ENCODE results near the gene CAVIN4. TPM values are rescaled to one million over a fixed set of nuclear protein-coding genes. Genes with fewer than 3 reads are reported as not detected.

CAVIN4 gene
- total and polyA plus RNA-seq, 9 donors: 0.13 to 0.46 (median 0.24) TPM; not detected in 1

- WGBS, 3 donors: 96 to 98% (median 97%) methylated on average over 1 of the region's 1 CpG
- Histone ChIP-seq H3K36me3 (no peaks in the 10 kb centered on the region), H3K4me1 (ENCODE audit: insufficient read depth) (no peaks in the 10 kb centered on the region), H3K4me3 (no peak overlapping the region), H3K9me3 (no peaks in the 10 kb centered on the region), H3K27ac (no peak overlapping the region), H3K27me3 (no peaks in the 10 kb centered on the region)
- intact Hi-C loops (cut with DNase I): no loop called here
- TF ChIP-seq CTCF (IDR thresholded peaks at IDR 0.05) (no peak), EP300 (IDR thresholded peaks at IDR 0.05) (no peak), POLR2A (IDR thresholded peaks at IDR 0.05) (no peak)
- no peak for DNase-seq
Observed at GRCh38 chr9:100578610-100579009, 731 bp downstream of the CAVIN4 start.

- TF ChIP-seq EP300 (IDR thresholded peaks at IDR 0.05): no peak
- WGBS, 3 donors: 43 to 54% (median 45%) methylated on average over 2 of the region's 2 CpGs
- Histone ChIP-seq H3K9me3 (no peaks in the 10 kb centered on the region), H3K36me3 (no peaks in the 10 kb centered on the region), H3K4me3 (no peak overlapping the region), H3K4me1 (ENCODE audit: insufficient read depth) (no peaks in the 10 kb centered on the region), H3K27me3 (no peaks in the 10 kb centered on the region), H3K27ac (no peak overlapping the region)
- no peak for DNase-seq
- intact Hi-C loops (cut with DNase I): no loop called here
Observed at GRCh38 chr9:100579665-100580064, 1.8 kb downstream of the CAVIN4 start.

- intact Hi-C loops (cut with DNase I): no loop called here
- no peak for TF ChIP-seq EP300 (IDR thresholded peaks at IDR 0.05)
- no peak for TF ChIP-seq POLR2A (IDR thresholded peaks at IDR 0.05)
- TF ChIP-seq CTCF (IDR thresholded peaks at IDR 0.05): no peak
Observed at GRCh38 chr9:100580257-100580656, 2.4 kb downstream of the CAVIN4 start.

GRCh38 chr9:100581081-100581480 lies 3.2 kb downstream of the CAVIN4 start:
- no peaks in the 10 kb centered on the region for H3K9me3 ChIP-seq
- intact Hi-C loops (cut with DNase I): no loop called here
- no peaks in the 10 kb centered on the region for H3K4me1 ChIP-seq (ENCODE audit: insufficient read depth)
- no peak overlapping the region for H3K4me3 ChIP-seq
- no peaks in the 10 kb centered on the region for H3K27me3 ChIP-seq
- DNase-seq: no peak
- no peaks in the 10 kb centered on the region for H3K36me3 ChIP-seq
- no peak overlapping the region for H3K27ac ChIP-seq
- 92 to 94% (median 93%) methylated on average over 7 of the region's 7 CpGs for whole genome bisulfite sequencing, 3 donors
- no peak for TF ChIP-seq CTCF (IDR thresholded peaks at IDR 0.05)
- no peak for TF ChIP-seq EP300 (IDR thresholded peaks at IDR 0.05)
- TF ChIP-seq POLR2A (IDR thresholded peaks at IDR 0.05): no peak

More at GRCh38 chr9:100580257-100580656, 2.4 kb downstream of the CAVIN4 start:
- DNase-seq: no peak
- no peak overlapping the region for H3K4me3 ChIP-seq
- H3K4me1 ChIP-seq (ENCODE audit: insufficient read depth): no peaks in the 10 kb centered on the region
- no peaks in the 10 kb centered on the region for H3K36me3 ChIP-seq
- no peaks in the 10 kb centered on the region for H3K27me3 ChIP-seq
- 71 to 76% (median 74%) methylated on average over 3 of the region's 3 CpGs for WGBS, 3 donors
- H3K27ac ChIP-seq: no peak overlapping the region
- H3K9me3 ChIP-seq: no peaks in the 10 kb centered on the region

- no peak overlapping the region for H3K4me3 ChIP-seq
- no peaks in the 10 kb centered on the region for H3K4me1 ChIP-seq (ENCODE audit: insufficient read depth)
- no peak for DNase-seq
- TF ChIP-seq CTCF (IDR thresholded peaks at IDR 0.05) (no peak), POLR2A (IDR thresholded peaks at IDR 0.05) (no peak), EP300 (IDR thresholded peaks at IDR 0.05) (no peak)
- intact Hi-C loops (cut with DNase I): no loop called here
- H3K36me3 ChIP-seq: no peaks in the 10 kb centered on the region
- no peak overlapping the region for H3K27ac ChIP-seq
- H3K27me3 ChIP-seq: no peaks in the 10 kb centered on the region
- WGBS, 3 donors: 72 to 82% (median 80%) methylated on average over 4 of the region's 4 CpGs
- no peaks in the 10 kb centered on the region for H3K9me3 ChIP-seq
Observed at GRCh38 chr9:100581661-100582060, 3.8 kb downstream of the CAVIN4 start.

Measured in ovary (tissue), 9 donors.